Measurements from ENCODE around the gene SIPA1. TPM values are rescaled to one million over a fixed set of nuclear protein-coding genes. Genes with fewer than 3 reads are reported as not detected.

Gene SIPA1
- total RNA-seq, 1 donor = 15.2 TPM

DNA sequence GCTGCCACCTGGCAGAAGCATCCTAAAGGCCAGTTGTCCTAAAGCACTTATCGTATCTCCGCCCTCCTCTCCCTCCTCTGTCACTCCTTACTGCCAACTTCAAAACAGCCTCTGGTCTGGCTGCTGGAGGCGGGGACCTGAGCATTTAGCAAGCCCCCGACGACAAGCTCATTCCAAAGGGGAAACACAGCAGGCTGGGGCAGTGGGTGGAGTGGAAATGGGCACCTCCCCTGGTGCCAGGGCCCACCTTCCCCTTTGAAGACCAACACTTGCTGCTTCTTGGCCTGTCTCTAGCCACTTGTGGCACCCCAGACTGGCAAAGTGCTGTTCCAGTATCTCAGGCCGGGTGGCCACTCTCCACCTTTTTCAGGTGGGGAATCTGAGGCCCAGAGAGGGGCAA, 27.5 kb upstream of the SIPA1 start:
- Histone ChIP-seq H3K4me3 (ENCODE audit: insufficient read depth, low read length) (no peak overlapping the region), H3K4me1 (ENCODE audit: insufficient read depth, low read length) (peaks cover 33% of the 10 kb centered on the region), H4K20me1 (ENCODE audit: insufficient read depth, low read length) (peaks cover 50% of the 10 kb centered on the region), H3K4me2 (ENCODE audit: insufficient read depth, low read length) (no peak overlapping the region), H3K79me2 (ENCODE audit: insufficient read depth, low read length) (peaks cover 66% of the 10 kb centered on the region), H2AFZ (ENCODE audit: low read length) (no peak overlapping the region), H3K27ac (ENCODE audit: low read depth, low read length) (no peak overlapping the region), H3K36me3 (ENCODE audit: insufficient read depth, low read length) (peaks cover 18% of the 10 kb centered on the region), H3K27me3 (ENCODE audit: insufficient read depth, low read length) (no peaks in the 10 kb centered on the region), H3K9me3 (ENCODE audit: low read depth, low read length) (no peaks in the 10 kb centered on the region)
- no peak for DNase-seq (ENCODE audit: insufficient read length, low spot score, missing footprints)
- TF ChIP-seq, protein P1, sequence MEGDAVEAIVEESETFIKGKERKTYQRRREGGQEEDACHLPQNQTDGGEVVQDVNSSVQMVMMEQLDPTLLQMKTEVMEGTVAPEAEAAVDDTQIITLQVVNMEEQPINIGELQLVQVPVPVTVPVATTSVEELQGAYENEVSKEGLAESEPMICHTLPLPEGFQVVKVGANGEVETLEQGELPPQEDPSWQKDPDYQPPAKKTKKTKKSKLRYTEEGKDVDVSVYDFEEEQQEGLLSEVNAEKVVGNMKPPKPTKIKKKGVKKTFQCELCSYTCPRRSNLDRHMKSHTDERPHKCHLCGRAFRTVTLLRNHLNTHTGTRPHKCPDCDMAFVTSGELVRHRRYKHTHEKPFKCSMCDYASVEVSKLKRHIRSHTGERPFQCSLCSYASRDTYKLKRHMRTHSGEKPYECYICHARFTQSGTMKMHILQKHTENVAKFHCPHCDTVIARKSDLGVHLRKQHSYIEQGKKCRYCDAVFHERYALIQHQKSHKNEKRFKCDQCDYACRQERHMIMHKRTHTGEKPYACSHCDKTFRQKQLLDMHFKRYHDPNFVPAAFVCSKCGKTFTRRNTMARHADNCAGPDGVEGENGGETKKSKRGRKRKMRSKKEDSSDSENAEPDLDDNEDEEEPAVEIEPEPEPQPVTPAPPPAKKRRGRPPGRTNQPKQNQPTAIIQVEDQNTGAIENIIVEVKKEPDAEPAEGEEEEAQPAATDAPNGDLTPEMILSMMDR (IDR thresholded peaks at IDR 0.05; ENCODE audit: extremely low read depth, low read depth, low read length) = no peak

DNA sequence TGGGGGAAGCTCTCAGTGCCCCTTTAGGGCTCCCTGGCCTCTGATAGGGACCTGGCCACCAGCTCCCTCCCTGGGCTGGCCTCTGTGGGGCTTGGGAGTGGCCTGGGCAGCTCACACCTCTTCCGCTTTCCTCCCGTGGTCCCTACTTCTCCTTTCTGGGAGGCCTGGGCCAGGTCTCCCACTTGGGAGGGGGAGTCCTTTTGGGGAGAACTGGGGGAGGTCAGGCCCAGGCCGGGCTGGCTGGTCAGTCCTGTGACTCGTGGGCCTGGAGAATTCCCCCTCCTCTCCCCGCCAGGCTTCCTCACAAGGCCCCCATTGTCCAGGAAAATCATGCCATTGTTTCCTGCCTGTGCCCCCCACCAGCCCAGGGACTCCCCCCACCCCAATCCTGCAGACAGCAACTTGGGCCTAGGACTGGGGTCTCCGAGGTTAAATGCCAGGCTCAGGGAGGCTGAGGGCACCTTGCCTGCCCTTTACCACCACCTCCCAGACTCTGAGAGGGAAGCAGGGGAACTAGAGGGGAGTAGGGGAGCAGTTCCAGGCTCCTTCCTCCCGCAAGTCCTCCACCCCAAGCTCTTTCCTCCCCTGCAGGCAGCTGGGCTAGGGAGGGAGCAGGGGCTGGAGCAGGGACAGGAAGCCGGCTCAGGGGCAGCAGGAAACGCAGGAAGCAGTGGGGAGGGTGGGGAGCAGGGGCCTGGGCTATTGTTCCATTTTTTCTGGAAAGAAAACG, 26.7 kb upstream of the SIPA1 start:
- H3K79me2 ChIP-seq (ENCODE audit: insufficient read depth, low read length) = peaks cover 72% of the 10 kb centered on the region
- peaks cover 50% of the 10 kb centered on the region for H4K20me1 ChIP-seq (ENCODE audit: insufficient read depth, low read length)
- TF ChIP-seq, protein P1 (IDR thresholded peaks at IDR 0.05; ENCODE audit: extremely low read depth, low read depth, low read length) = no peak
- H3K36me3 ChIP-seq (ENCODE audit: insufficient read depth, low read length) = peaks cover 13% of the 10 kb centered on the region
- peaks cover 33% of the 10 kb centered on the region for H3K4me1 ChIP-seq (ENCODE audit: insufficient read depth, low read length)
- no peak overlapping the region for H3K4me3 ChIP-seq (ENCODE audit: insufficient read depth, low read length)
- H3K27me3 ChIP-seq (ENCODE audit: insufficient read depth, low read length) = no peaks in the 10 kb centered on the region
- H3K4me2 ChIP-seq (ENCODE audit: insufficient read depth, low read length) = no peak overlapping the region
- H3K27ac ChIP-seq (ENCODE audit: low read depth, low read length) = no peak overlapping the region
- no peak overlapping the region for H2AFZ ChIP-seq (ENCODE audit: low read length)
- H3K9me3 ChIP-seq (ENCODE audit: low read depth, low read length) = no peaks in the 10 kb centered on the region
- DNase-seq (ENCODE audit: insufficient read length, low spot score, missing footprints) = no peak

DNA sequence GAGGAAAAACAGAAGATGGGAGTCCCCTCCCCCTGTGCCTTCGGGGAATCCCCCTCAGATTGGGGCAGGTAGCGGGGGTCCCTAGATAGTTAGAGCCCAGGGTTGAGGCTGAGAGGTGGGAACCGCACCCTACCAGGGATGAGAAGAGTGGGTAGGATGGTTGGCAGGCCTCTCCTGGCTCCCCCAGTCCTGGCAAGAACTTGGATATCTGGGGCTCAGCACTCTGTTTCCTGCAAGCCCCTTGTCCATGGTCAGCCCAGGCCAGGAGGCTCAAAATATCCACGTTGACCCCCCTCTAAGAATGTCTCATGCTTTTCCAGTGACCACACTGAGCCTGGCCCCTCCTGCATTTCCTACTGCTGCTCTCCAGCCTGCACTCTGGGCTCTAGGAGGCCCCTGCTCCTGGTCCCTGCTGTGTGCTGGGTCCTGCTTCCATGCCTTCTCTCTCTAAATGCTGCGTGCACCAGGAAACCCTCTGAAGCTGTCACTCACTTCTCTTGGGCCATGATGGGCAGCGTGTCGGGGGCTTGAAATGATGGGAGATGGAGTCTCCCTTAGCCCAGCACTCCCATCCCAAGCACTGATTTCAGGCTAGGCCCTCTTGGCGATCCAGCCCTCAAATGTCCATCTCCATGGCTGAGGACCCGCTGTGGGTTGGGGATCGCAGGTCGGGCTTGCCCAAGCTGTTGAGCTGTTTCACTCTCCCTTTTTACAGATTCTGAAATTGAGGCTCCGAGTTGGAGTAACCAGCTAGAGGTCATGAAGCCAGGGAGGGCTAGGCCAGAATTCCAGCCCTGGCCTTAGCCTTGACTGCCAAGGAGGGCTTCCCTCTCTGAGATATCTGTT, 25.9 kb upstream of the SIPA1 start:
- Histone ChIP-seq H3K79me2 (ENCODE audit: insufficient read depth, low read length) (peaks cover 79% of the 10 kb centered on the region), H4K20me1 (ENCODE audit: insufficient read depth, low read length) (peaks cover 58% of the 10 kb centered on the region), H3K4me1 (ENCODE audit: insufficient read depth, low read length) (peaks cover 40% of the 10 kb centered on the region), H3K27ac (ENCODE audit: low read depth, low read length) (no peak overlapping the region), H2AFZ (ENCODE audit: low read length) (no peak overlapping the region), H3K9me3 (ENCODE audit: low read depth, low read length) (no peaks in the 10 kb centered on the region), H3K27me3 (ENCODE audit: insufficient read depth, low read length) (no peaks in the 10 kb centered on the region), H3K4me2 (ENCODE audit: insufficient read depth, low read length) (peak overlapping the region; percentile 94), H3K36me3 (ENCODE audit: insufficient read depth, low read length) (peaks cover 14% of the 10 kb centered on the region), H3K4me3 (ENCODE audit: insufficient read depth, low read length) (peak overlapping the region; percentile 93)
- TF ChIP-seq, protein P1 (IDR thresholded peaks at IDR 0.05; ENCODE audit: extremely low read depth, low read depth, low read length) = no peak
- no peak for DNase-seq (ENCODE audit: insufficient read length, low spot score, missing footprints)

DNA sequence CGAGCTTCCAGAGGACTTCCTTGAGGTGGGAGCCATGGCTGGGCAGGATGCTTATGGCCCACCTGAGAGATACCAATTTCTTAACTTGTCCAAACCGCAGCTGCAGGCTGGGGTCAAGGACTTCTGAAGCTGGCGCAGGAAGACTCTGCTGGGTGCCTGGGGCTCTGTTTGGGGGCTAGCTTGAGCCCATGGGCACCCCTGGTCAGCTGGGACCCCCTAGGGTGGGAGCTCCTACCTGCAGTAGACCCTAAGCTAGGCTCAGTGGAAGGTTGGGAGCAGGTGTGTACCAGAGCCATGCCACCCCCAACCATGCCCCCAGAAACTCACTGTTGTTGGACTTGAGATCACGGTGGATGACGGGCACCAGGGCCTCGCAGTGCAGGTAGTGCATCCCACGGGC, 25.2 kb upstream of the SIPA1 start:
- H3K4me2 ChIP-seq (ENCODE audit: insufficient read depth, low read length) = peak overlapping the region; percentile 94
- TF ChIP-seq, protein P1 (IDR thresholded peaks at IDR 0.05; ENCODE audit: extremely low read depth, low read depth, low read length) = no peak
- no peak overlapping the region for H3K27ac ChIP-seq (ENCODE audit: low read depth, low read length)
- H3K27me3 ChIP-seq (ENCODE audit: insufficient read depth, low read length) = no peaks in the 10 kb centered on the region
- peaks cover 18% of the 10 kb centered on the region for H3K36me3 ChIP-seq (ENCODE audit: insufficient read depth, low read length)
- H3K9me3 ChIP-seq (ENCODE audit: low read depth, low read length) = no peaks in the 10 kb centered on the region
- H3K4me1 ChIP-seq (ENCODE audit: insufficient read depth, low read length) = peaks cover 37% of the 10 kb centered on the region
- H3K79me2 ChIP-seq (ENCODE audit: insufficient read depth, low read length) = peaks cover 87% of the 10 kb centered on the region
- DNase-seq (ENCODE audit: insufficient read length, low spot score, missing footprints) = no peak
- H3K4me3 ChIP-seq (ENCODE audit: insufficient read depth, low read length) = peak overlapping the region; percentile 93
- no peak overlapping the region for H2AFZ ChIP-seq (ENCODE audit: low read length)
- peaks cover 61% of the 10 kb centered on the region for H4K20me1 ChIP-seq (ENCODE audit: insufficient read depth, low read length)

Data from osteoblast (primary cell).